Putamen (tissue), 1 donor: ENCODE measurements around the gene ARMH3.
"Not testable (repeated sequence)": the region's sequence is repeated elsewhere in the genome, so short reads cannot be mapped to it uniquely, and the experiment has no call there.

ENCODE experiments used
- DNase-seq: peaks from one replicate; pipeline ENCODE4 v3.0.0-alpha.2; 2016; ENCODE audit warnings: low spot score

Gene ARMH3

DNA sequence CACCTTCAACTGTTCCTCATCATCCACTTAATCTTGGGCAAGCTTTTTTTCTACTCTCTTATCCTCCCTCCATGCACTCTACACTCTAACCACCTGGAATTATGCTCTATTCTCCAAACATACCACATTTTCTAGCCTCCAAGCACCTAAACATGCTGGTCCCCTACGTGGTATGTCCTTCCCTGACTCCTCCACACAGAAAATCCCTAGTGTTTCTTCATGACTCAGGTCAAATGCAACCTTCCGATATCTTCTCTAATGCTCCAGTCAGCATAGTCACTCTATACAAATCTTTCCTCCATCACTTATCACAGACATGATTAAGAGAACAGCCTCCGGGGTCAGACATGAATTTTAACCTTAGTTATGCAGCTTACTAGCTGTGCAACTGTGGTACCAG lies 68.8 kb downstream of the ARMH3 start:
- no peak for DNase-seq

- no peak for DNase-seq
Observed at GRCh38 chr10:101986624-101986971, 69.4 kb downstream of the ARMH3 start.

DNA sequence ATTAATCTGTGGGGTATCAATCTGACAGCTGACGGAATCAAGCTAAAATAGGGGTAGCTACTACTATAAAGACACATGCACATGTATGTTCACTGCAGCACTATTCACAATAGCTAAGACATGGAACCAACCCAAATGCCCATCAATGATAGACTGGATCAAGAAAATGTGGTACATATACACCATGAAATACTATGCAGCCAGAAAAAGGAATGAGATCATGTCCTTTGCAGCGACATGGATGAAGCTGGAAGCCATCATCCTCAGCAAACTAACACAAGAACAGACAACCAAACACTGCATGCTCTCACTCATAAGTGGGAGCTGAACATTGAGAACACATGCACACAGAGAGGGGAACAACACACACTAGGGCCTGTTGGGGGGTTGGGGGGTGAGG lies 75.3 kb downstream of the ARMH3 start:
- not testable (repeated sequence) for DNase-seq

DNA sequence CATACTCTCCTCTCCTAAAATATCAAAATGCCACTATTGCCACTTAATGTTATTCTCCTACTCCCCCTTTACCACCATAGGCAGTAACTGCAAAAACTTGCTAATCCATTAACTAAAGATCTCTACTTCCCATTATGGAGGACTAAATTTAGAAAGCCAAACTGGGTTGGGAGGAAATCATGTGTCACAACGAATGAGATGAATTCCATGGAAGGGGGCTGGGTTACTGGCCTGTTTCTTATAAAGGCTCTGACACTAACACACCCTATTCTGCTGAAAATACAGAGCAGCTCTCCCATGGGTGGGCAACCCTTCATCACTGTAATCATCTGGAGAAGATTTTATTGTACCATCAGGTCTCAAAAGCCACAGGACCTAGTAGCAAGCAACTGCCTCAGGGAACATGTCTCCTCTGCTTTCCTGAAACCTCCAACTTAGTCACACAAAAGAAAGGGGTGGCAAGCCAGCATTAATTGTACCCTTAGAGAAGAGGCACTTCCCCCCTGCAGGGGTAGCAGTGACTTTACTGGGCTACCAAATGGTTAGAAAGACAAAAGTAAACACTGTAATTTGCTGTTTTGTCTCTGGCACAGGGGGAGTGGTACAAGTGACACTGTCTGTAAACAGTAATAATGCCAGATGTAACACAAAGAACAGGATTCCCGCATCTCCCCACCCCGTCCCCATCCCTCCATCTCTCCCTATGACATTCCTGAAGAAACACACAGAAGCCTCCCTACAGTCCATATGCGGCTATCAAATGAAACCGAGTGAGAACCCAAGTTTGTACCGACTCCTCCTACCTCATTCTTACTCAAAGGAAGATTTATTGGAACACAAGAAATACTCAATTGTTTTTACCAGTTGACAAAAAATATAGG lies 81.6 kb downstream of the ARMH3 start:
- no peak for DNase-seq

- no peak for DNase-seq
Observed at GRCh38 chr10:101972761-101973160, 83.2 kb downstream of the ARMH3 start.

- DNase-seq, result no peak
Observed at GRCh38 chr10:101969412-101969922, 86.5 kb downstream of the ARMH3 start.

DNA sequence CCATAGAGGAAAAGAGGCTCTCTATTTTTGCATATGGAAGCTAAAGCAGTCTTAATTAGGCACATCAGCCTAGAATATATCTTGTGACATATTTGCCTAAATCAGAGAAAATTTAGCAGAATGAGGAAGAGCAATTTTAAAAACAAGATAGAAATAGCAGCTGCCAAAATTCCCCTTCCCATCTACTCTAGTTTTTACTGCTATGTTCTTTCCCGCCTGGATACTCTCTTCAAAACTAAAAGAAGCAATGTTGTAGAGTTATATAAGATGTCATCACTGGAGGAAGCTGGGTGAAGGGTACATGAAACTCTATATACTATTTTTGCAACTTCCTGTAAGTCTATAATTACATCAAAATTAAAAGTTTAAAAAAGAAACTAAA lies 87.0 kb downstream of the ARMH3 start:
- no peak for DNase-seq

DNA sequence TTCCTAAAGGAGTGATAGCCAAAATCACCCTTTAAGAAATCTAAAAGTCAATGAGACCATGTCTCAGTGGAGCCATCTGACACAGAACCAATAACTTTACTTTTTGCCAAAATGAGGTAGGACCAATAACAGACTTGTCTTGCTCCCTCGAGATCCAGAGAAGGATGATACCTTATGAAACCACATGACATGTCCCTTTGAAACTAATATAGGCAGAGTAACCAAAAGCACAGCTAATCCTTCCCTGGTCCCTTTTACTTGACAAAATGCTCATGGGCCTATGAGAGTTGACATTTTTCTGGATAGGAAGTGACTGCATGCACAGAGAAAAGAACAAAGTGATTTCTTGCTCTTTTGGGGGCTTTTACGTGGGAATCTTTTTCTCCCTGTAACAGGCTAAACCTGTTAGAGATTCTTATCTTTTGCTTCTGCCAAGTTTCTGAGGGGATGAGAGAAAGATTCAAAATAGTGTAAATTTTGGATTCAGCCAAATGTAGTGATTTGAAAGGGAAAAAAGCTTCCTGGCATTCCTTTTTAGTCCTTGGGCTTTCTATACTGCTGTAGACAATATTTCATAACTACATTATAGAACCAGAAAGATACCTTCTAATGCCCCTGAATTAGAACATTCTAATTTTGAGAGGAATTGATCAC lies 87.6 kb downstream of the ARMH3 start:
- no peak for DNase-seq

DNA sequence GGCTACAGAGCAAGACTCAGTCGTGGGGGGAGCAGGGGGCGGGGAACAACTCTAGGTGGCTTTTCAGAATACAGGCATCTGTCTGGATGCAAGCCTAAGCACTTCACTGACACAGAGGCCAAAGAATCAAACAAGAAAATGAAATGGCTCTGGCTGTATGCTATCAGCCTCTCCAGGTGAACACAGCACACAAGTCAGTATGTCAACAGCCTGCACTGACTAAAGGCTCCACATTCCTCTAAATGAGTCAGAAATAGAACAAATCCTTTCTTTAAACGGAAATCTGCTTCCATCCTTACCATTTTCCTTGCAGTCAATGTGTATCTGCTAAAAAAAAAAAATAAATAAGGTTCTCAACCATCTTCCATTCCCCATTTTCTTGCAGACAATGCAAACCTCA lies 88.3 kb downstream of the ARMH3 start:
- no peak for DNase-seq

DNA sequence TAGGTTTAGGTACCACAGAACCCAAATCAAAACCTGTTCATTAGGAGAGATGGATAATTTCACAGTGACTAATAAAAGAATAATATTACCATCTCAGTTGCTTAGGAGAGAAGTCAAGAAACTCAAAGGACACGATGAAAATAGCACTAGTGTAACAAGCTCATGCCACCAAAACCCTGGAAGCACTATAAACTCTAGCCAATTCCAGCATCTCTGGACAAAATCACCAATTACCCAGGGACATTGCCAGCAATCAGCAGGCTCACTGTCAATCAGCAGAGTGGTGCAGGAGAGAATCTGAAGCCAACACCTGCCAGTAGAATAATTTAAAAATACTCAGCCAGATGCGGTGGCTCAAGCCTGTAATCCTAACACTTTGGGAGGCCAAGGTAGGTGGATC lies 88.9 kb downstream of the ARMH3 start:
- DNase-seq, result no peak

DNA sequence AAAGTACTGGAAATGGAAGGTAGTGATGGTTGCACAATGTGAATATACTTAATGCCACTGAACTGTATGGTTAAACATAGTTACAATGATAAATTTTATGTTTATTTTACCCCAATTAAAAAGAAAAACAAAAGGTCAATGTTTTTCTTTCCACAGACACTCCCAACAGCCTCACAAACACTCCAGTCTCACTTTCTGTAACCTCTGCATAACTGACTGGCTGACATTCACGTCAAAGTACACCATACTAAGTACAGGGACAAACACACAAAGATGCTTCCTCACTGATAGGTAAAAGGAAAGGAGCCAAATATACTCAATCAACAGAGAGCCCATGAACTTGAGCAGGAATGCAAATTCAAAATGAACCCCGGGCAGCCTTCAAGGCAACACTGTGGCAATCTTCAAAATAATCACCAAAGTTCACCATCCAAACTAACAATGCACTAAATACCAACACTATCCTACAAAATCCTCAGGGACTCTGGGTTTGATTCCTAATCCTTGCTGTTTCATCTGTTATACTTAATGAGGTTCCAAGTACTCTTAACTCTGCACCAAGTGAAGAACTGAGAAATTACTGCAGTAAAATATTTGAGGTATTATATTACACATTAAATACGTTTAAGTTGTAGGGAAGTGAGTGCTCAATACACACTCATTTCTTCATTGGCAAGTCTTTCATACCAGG lies 90.8 kb downstream of the ARMH3 start:
- DNase-seq, result no peak

DNA sequence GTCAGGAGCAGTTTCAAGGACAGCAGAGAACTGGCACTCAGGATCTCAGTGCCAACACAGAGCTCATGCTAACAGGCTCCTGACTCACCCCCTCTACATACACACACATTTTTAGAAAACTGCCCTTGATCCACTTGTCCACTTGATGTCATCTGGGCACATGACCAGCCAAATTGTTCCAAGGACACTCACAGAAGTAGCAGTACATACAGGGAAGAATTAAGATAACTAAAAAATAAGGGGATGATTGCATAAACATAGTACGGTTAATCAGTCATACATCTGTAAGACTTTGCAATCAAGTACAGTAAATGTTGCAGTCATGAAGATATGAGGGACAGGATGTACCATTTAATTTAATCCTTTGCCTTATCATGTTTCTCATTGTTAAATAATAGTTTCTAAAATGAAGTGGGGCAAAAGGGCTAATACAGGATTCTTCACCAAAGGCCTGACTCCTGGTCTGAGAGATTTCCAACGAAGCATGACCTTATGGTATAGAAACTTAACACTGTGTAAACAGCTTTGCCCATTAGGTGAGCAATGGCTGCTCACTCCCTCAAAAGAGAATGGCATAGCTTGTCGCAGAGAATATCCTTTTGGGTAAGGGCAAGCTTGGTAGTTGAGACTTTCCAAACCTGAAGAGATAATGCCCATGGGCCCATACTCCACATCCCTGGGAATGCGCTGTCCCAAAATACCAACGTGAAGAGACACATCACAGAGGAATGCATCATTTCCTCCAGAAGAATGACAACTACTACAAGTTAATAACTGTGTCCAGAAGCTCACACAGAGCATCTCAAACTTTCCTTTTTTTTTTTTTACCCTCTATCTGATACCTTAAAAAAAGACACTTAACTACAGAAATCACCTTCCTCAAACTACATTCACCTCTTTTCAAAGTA lies 94.1 kb downstream of the ARMH3 start:
- no peak for DNase-seq

- DNase-seq, result no peak
Observed at GRCh38 chr10:101960879-101961395, 95.0 kb downstream of the ARMH3 start.

GRCh38 chr10:101959346-101959916 lies 96.5 kb downstream of the ARMH3 start:
- no peak for DNase-seq

DNA sequence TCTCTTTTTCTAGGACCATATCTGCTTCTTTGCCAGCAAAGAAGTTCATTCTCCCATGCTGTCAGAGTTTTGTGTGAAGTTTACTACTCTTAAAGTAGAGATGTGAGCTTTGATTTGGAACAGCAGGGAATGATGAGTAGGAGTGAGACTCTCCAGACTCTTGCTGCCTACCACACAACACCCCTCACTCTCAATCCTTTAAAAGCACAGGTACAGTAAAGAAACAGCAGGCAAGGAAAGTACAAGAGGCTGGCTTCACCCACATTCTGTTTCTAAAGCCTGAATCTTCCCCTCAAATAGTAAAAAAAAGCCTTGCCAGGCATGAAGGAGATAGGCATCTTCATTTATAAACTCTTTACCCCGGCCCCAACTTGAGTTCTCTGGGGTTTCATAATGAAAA lies 97.3 kb downstream of the ARMH3 start:
- peak; percentile 57 for DNase-seq

- peak; percentile 53 for DNase-seq
Observed at GRCh38 chr10:101956898-101957297, 99.1 kb downstream of the ARMH3 start.

GRCh38 chr10:101956117-101956516 lies 99.9 kb downstream of the ARMH3 start:
- no peak for DNase-seq

DNA sequence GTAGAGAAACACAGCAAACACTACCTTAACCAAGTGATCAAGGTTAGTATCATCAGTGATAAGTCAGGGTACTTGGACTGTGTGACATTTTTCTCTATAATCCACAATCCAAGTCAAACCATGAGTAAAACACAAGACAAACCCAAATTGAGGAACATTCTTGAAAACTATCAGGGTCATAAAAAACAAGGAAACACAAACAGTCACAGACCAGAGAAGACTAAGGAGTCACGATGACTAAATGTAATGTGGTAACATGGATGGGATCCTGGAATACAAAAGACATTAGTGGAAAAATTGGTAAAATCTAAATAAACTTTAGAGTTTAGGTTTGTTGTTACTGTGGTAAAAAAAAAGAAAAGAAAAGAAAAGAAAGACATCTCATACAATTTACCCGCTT lies 103.8 kb downstream of the ARMH3 start:
- DNase-seq, result no peak

DNA sequence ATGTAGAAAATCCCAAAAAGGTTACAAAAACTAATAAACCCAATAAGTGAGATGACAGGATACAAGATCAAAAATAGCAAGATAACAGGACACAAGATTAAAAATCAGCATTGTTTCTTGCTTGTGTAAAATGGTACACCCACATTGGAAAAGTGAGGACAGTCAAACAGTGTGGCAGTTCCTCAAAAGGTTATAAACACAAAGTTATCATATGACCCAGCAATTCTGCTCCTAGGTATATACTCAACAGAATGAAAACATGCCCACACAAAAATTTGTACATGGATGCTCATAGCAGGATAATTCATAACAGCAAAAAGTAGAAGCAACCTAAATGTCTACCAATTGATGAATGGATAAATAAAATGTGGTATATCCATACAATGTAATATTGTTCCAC lies 105.8 kb downstream of the ARMH3 start:
- DNase-seq, result no peak

DNA sequence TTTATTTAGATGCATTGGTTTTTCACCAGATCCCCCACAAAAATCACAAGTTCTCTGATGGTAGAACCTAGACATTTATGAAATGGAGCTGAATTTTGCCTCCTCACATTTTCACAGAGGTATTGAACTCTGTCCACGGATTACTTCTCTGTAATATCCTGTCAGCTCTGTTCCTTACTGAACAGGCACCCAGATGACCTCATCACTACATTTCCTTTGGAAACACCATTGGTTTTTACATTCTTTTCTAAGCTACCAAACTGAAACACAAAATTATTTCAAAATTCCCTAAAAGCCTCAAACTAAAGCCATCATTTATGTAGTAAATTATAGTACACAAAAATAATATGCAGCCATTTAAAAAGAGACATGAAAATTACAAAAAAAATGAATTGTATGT lies 114.1 kb downstream of the ARMH3 start:
- DNase-seq, result no peak

DNA sequence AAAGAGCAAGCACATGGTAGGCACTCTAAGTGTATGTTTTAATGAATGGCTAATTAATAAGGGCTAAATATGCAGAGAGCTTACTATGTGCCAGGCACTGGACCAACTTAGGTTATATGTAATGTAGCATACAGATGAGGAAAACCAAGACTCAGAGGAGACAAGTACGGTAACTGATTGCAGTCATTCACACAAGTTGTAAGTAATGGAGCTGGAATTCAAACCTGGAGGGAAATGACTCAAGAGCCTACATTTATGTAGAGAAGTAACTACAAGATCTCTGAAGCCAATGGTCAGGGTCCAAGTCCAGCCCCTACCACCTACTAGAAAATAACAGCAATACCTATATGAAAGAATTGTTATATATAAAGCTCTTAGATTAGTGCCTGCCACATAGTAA lies 115.1 kb downstream of the ARMH3 start:
- no peak for DNase-seq
